Measurements from ENCODE around the gene PPM1N. TPM values are rescaled to one million over a fixed set of nuclear protein-coding genes. Genes with fewer than 3 reads are reported as not detected.

The PPM1N gene
- total and polyA plus RNA-seq, 2 of the 13 experiments (the other 11 are each of a cell fraction or from before 2014, with no cell fraction given) = 0.31 to 1.8 TPM

DNA sequence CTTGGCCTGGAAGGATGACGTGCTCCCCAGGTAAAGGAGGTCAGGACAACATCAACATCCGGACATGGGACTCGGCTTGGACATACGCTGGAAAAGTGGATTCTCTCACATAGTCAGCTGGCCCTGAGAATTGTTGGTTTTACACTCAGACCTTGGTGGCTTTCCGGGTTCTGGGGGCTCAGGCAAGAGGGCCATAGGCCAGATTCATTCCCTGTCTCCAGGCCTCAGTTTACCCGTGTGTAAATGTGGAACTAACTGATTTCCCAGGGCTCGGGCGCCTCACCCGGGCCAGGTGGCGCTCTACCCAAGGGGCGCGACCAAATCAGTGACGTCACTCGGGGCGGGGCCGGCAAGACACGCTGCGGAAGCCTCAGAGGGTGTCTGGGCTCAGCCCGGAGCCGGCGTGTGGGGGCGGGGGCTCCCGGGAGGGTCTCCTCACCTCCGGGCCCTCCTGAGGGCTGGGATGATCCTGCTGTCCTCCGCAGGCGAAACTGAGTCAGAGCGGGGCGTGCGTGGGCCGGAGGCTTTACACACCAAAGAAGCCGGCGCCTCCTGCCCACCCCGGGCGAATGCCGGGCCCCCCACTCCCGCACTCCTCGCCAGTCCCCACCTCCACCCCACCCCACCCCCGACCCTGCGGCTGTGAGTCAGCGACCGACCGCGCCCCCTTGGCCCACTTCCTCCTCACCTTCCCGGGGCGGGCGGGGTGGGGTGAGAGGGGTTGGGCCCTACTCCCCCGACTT is 8.2 kb downstream of the PPM1N start (continued):
- TF ChIP-seq MLLT10 (CRISPR knock-in tag; IDR thresholded peaks at IDR 0.05) (no peak), ZNF7 (CRISPR knock-in tag; IDR thresholded peaks at IDR 0.05) (no peak), HMG20A (CRISPR knock-in tag; IDR thresholded peaks at IDR 0.05; ENCODE audit: borderline replicate concordance) (no peak), HMGA1 (CRISPR knock-in tag; conservative IDR thresholded peaks at IDR 0.05) (no peak), ZNF75D (CRISPR knock-in tag; IDR thresholded peaks at IDR 0.05; ENCODE audit: borderline replicate concordance) (no peak), ATRX (CRISPR knock-in tag; IDR thresholded peaks at IDR 0.05; ENCODE audit: borderline replicate concordance) (no peak), TFE3 (CRISPR knock-in tag; IDR thresholded peaks at IDR 0.05) (no peak; the same call in 1 of the 2 replicates), CEBPB (IDR thresholded peaks at IDR 0.05; ENCODE audit: borderline replicate concordance, low read depth, low read length) (no peak), GPN1 (CRISPR knock-in tag; IDR thresholded peaks at IDR 0.05; ENCODE audit: borderline replicate concordance) (no peak), TBX3 (IDR thresholded peaks at IDR 0.05; ENCODE audit: borderline replicate concordance) (peak; percentile 27; the same call in 1 of the 2 replicates), HOXD1 (CRISPR knock-in tag; IDR thresholded peaks at IDR 0.05) (no peak), ARID2 (CRISPR knock-in tag; IDR thresholded peaks at IDR 0.05; ENCODE audit: borderline replicate concordance) (no peak), ZSCAN25 (CRISPR knock-in tag; IDR thresholded peaks at IDR 0.05) (0 out of 2 replicates have a peak, but pooled peaks have one; percentile 16), ZNF761 (CRISPR knock-in tag; conservative IDR thresholded peaks at IDR 0.05) (0 out of 2 replicates have a peak, but pooled peaks have one; percentile 26), SP2 (CRISPR knock-in tag; IDR thresholded peaks at IDR 0.05) (0 out of 2 replicates have a peak, but pooled peaks have one; percentile 11), HOXA5 (CRISPR knock-in tag; IDR thresholded peaks at IDR 0.05) (peak; percentile 55; the same call in 1 of the 2 replicates), ARID3A (IDR thresholded peaks at IDR 0.05; ENCODE audit: low read depth, low read length) (no peak), CHD2 (IDR thresholded peaks at IDR 0.05; ENCODE audit: low read depth, low read length) (no peak), MTERF4 (CRISPR knock-in tag; IDR thresholded peaks at IDR 0.05) (peak; percentile 24; the same call in 1 of the 2 replicates)
- TF ChIP-seq, protein P1, sequence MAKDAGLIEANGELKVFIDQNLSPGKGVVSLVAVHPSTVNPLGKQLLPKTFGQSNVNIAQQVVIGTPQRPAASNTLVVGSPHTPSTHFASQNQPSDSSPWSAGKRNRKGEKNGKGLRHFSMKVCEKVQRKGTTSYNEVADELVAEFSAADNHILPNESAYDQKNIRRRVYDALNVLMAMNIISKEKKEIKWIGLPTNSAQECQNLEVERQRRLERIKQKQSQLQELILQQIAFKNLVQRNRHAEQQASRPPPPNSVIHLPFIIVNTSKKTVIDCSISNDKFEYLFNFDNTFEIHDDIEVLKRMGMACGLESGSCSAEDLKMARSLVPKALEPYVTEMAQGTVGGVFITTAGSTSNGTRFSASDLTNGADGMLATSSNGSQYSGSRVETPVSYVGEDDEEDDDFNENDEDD (CRISPR knock-in tag; IDR thresholded peaks at IDR 0.05; ENCODE audit: borderline replicate concordance) = no peak
- TF ChIP-seq, protein P2, sequence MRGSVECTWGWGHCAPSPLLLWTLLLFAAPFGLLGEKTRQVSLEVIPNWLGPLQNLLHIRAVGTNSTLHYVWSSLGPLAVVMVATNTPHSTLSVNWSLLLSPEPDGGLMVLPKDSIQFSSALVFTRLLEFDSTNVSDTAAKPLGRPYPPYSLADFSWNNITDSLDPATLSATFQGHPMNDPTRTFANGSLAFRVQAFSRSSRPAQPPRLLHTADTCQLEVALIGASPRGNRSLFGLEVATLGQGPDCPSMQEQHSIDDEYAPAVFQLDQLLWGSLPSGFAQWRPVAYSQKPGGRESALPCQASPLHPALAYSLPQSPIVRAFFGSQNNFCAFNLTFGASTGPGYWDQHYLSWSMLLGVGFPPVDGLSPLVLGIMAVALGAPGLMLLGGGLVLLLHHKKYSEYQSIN (CRISPR knock-in tag; IDR thresholded peaks at IDR 0.05; ENCODE audit: borderline replicate concordance) = no peak
